Stimulated activated CD4-positive, alpha-beta T cell treated with anti-CD3 and anti-CD28 coated beads, Interleukin-2, amount 100 ng/mL, for 48 hours (primary cell): ENCODE data around the gene BPGM.

ENCODE experiments used
- DNase-seq, 2 donors: peaks; one replicate each; pipeline ENCODE4 v3.0.0-alpha.2; 2020

Gene BPGM

DNA sequence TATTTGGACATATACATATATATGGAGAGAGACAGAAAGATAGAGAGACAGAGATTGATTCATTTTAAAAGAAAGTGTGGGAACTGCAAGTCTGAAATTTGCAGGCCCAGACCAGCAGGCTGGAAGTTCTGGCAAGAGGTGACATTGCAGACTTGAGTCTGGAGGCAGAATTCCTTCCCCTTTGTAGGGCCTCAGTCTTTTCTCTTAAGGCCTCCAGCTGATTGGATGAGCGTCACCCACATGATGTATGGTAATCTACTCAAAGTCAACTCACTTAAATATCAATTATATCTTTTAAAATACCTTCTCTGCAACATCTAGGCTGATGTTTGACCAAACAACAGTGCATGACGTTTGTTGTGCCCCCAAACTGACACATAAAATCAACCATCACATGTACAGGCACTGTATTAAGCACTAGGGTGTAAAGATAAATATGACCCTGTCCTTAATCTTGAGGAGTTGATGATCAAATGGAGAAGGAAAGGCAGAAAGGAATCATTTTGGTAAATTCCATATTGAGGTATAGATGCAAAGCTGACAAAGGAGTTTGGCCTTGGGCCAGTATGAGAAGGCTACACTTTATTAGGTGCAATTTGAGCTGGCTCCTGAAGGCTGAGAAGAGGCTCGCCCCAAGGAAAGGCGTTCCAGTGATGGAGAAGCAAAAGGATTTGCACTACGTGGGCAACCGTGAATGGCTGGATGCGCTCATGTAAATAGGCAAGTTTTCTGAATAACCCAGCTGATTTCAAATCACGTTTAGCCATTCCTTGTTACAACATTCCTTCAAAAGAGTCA lies 52.6 kb downstream of the BPGM start:
- DNase-seq, result no peak

DNA sequence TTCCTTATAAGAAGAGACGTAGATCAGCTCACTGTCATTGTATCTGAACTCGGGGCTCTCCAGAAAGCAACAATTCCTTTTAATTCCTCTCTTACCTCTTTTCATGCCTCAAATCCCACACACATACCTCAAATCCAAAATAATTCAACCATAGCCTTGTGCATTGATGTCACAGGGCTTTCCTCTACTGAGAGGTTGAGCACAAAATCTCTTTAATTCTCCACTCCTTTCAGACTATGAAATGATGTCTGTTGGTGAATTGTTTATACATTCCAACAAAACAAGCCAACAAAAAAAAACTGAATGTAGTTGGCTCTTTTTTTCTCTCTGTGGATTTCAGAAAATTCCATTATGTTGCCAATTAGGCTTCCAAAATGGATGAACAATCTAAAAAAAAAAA lies 53.2 kb downstream of the BPGM start:
- no peak for DNase-seq

DNA sequence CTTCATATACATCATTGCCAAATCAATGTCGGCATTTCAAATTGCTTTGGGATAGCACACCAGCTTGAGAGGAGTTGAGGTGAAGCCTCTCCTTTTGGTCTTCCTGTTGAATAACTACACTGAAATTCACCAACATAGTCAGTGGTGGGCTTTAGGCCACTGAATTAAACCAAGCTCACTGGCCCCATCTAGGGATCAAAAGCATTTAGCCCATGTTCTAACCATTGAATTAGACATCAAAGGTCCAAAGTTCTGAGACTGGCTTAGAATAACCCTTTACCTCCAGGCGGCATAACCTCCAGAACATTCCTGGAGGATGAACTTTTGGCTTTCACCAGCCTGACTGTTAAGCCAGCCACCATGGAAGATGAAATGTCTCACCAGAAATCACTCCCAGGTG lies 54.6 kb downstream of the BPGM start:
- no peak for DNase-seq

DNA sequence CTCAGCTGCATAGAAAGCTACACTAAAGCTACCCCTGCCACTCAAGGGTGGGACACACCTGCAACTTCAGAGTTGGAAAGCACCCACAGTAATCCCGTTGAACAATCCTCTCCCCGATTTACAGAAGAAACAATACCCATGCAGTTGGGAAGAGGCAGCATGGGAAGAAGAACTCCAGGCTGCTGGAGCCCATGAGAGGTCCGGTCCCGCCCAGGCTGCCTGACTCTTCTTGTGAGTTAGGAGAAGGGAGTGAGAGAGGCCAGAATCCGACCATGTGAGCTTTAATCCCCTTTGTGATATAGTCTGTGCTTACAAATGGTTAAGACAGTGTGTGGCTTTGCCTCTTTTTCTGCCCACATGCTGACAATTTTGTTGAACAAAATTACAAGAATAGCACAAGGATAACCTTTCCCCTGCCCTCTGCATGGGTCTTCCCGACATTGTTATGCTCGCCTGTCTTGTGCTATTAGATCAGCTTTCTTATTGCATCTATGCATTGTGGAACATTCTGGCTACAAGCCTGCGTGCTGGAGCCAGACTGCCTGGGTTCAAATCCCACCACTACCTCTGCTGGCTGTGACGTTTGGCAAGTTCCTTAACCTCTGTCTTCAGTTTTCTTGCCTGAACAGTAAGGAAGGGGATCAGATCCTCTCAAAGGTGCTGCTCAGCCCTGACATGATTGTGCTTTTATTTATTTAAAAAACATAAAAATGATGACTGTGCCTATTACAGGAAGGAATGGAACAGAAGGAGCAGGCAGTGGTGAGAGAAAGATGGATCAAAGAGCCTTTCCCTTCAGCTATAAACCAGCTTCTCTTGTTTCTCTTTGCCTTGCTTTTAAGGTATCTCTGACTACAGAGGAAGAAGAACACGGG lies 56.0 kb downstream of the BPGM start:
- no peak for DNase-seq

DNA sequence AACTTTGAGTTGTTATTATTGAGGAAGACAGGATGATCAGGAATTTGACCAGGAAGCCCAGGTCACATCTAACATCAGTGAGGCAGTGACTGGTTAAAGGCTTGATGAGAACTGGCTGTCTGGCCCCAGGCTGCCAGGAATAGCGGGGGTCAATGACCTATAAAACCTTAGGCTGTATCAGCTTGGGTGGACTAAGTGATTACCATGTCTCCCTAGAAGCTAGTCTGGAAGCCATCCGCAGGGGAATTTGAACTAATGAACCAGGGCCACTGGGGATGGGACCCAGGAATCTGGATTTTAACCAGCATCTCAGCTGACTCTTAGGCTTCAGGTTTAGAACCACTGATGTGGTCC lies 56.6 kb downstream of the BPGM start:
- DNase-seq, result no peak

DNA sequence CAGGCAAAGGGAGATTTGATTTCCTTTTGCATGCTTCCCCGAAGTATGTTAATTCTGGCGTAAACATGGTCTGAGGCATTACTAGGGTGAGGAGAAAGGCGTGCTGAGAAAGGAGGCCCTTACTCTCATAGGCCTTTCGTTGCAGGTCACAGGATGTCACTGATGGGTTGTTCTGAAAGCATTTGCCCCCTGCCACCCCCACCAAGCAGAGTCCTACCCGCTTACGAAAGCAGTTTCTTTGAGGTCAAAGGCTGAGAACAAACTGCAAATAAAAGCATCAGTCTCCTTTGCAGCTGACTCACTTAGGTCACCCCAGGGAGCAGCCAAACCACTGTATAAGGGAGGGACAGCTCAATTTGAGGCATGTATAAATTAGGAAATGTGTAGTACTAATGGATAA lies 57.1 kb downstream of the BPGM start:
- DNase-seq, result no peak

DNA sequence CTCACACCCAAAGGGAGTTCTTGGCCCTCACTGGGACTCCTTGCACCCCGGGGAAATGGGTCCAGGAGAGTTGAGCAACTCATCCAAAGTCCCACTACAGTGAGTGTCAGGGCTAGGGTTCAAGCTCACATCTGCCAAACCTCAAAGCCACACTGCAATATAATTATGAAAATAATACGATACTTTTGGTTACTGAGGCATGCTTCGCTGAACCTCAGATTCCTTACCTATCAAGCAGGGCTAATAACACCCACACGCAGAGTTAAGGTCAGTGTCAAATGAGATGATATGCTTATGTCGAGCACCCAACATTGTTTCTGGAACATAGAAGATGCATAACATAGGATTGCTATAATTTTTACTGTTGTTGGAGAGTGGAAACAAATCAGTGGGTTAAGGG lies 58.2 kb downstream of the BPGM start:
- no peak for DNase-seq

DNA sequence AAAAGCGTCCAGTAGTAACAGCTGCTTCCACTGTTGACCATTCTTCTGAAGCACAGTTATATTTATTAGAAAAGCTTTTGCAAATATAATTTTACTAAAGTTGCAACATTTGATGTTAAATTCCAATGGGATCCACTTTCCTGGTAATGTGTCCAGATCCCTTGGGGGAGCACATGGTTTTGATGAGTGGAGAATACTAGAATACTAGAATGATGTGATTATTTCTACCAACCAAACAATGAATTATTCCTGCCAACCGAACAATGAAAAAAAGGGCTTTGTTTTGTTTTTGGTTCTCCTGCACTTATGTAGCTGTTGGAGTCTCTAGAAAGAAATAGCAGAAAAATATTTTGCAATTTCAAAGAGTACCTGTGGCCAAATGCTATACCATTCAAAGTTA lies 59.1 kb downstream of the BPGM start:
- no peak for DNase-seq

DNA sequence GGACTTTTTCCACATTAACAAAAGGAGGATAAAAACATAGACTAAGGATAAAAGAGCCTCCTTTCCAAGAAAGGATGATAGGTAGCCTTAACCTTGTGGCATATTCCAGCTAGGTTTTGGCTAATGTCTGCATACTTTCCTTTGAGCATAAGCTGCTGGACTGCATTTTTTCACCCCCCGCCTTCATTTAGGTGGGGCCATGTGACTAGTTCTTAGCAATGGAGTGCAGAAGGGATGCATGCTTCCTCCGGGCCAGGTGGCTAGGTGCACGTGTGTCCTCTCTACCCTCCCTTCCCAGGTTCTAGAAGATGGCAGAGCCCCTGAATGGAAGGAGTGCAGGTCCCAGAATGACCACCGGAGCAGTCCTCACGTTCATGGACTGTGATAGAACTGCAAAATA lies 59.8 kb downstream of the BPGM start:
- no peak for DNase-seq

DNA sequence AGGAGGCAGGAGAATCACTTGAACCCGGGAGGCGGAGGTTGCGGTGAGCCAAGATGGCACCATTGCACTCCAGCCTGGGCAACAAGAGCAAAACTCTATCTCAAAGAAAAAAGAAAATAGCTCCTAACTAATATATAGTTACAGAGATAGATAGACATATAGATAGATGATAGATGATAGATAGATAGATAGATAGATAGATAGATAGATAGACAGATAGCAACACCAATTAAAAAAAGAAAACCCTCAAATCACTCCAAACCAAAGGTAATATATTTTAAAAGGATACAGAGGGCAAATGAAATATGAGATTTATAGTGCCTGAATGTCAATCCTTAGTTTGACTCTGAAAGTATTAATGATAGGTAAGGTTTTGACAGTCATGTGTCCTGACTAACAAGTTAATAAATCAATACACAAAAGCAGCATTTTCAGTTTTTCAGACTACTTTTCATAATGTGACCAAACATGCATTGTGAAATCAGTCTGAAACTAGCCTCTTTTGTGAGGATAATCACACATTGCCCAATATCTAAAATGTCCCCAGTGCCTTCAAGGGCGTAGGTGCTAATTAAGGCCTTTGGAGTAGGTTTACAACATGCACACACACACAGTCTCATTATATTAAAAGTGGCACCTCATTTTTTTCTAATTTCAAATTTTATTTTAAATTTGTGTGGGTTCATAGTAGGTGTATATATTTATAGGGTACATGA lies 61.2 kb downstream of the BPGM start:
- DNase-seq, result no peak

DNA sequence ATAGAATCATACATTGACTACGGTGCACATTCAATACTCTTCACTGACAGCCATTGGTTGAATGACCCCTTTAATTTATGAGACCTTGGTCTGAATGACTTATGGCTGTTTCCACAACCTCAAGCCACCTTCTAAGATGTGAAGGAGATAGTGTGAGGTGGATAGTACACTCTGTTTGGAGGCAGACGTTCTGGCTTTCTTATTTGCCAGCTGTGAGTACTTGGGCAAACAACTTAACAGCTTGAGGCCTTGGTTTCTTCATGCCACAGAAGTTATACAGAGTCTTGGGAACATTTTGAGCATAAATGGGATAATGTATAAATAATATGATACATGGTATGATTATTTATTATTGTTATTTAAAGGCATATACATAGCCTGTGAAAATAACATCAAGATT lies 62.0 kb downstream of the BPGM start:
- DNase-seq, result no peak

DNA sequence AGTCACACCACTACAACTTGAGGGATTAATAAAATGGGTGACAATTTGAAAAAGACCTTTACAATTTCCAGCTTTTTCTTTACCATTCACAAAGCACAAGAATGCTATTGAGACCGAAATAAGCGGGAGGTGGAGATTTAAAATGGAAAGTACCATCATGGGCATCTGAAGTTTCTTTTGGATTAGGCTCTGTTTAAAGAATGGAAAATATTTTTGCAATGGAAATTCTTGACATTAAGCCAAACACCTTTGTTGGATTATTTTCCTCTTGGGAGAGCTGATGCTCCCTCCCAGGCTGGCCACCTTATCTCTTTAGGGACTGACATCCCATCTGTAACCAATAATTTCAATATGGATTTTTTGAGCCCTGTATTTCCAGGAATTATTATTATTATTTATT lies 62.5 kb downstream of the BPGM start:
- DNase-seq, result no peak

DNA sequence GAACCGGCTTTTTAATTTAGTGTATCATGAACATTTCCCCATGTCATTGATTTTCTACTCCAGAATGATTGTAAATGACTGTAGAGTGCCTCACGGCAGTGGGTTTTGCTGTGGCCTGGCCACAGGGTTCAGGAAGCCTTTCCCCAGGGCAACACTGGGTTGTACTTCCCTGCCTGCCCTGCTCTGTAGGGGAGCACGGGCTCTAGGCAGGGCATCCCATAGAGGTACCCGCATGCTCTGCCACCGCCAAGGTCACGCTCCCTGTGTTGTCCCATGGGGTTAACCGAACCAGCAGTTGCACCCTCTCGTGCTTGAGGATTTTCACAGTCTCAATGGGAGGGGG lies 63.8 kb downstream of the BPGM start:
- DNase-seq, result peak in 1 of 2 donors; percentile 13

DNA sequence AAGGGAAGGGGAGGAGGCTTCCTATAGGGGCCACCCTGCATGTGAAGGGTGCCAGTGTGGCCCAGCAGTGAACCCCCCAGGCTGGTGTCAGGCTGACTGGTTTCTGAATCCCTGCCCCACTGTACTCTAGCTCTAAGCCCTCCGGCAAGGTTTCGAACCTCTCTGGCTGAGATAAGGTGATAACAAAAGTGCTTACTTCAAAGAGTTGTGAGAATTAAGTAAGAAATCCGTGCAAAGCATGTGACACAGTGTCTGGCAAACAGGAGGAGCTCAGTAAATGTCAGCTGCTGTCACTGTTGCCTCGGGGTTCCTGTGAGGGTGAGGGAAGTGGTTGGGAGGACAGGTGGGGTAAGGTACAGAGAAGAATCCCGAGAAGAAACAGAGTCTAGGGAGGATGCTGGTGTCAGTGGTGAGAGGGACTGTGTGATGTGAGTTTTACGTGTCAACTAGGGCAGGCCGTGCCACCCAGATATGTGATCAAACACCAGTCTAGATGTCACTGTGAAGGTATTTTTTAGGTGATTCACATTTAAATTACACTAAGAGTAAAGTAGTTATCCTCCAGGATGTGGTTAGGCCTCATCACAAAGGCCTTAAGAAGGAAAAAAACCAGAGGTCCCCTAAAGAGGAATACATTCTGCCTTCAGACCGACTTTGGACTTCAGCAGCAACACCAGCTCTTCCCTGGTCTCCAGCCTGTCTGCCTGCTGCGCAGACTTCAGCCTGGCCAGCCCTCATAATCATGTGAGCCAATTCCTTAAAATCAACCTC lies 64.4 kb downstream of the BPGM start:
- DNase-seq, result peak; percentile 30 to 34

DNA sequence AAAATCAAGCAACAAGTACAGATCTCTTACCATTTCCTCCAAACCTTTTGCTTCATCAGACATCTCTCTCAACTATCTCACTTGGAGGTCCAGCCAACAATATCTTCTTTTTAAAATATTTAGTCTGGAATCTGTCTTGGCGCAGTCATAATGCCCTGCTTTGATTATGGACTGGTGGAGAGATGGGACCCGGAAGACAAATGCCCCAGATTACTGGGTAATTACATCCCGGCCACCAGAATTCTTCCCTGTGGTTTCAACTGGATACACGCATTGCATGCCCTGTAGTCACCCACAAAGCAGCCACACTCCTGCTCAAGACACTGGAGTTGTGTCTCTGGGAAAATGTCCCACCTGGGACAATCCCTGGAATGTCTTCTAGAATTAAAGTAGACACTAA lies 65.5 kb downstream of the BPGM start:
- no peak for DNase-seq

DNA sequence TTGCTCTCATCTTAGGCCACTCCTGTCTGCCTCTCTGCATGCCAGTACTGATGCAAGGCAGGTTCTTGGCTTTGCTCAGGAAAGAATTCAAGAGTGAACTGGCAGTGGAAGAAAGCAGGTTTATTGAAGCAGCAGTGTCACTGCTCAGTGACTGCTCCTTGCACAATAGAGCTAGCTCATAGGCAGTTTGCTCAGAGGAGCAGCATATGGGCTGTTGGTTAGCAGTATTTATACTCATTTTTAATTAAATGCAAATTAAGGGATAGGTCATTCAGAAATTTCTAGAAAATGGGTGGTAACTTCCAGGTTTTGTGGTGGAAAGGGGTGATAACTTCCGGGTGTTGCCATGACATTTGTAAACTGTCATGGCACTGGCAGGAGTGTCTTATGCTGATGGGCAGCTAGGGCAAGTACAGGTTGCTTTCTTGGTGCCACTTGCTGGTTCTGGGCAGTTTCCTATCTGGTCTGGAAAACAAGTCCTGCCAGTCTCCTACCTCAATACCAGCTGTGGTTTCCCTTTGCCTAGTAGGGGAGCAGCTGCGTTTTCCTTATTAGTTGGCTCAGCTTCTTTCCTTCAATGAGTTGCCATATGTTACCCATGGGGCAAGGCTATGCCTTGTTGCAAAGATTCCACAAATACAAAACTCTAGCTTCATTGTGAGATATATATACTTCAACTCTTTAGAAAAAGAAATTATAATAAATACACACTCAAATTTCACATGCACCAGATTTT lies 68.0 kb downstream of the BPGM start:
- no peak for DNase-seq

DNA sequence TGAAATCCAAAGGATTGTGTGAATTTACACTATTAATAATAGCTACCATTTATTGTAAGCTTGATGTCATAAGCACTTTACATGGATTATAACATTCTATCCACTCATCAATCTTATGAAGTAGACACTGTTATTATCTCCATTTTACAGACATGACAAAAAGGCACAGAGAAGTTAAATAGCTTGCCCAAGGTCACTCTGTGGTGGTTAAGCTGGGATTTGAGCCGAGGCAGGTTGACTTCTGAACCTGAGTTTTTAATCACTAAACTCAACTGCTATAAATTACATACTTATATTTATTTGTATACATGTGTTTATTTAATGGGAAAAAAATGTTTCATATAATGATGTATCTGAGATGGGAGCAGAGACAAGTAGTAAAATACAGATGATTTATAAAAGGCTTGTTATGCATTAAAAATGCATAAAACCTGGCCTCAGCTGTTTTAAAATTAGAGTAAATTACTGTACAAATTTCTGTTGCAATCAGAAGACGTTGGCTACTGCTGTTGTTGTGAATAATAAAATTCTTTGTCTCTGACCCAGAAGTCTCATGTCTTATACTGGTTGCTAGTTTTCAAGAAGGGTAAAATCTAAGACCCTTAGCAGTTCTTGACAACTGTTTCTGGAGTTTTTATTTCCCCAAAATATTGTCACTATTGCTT lies 71.7 kb downstream of the BPGM start:
- DNase-seq, result no peak

DNA sequence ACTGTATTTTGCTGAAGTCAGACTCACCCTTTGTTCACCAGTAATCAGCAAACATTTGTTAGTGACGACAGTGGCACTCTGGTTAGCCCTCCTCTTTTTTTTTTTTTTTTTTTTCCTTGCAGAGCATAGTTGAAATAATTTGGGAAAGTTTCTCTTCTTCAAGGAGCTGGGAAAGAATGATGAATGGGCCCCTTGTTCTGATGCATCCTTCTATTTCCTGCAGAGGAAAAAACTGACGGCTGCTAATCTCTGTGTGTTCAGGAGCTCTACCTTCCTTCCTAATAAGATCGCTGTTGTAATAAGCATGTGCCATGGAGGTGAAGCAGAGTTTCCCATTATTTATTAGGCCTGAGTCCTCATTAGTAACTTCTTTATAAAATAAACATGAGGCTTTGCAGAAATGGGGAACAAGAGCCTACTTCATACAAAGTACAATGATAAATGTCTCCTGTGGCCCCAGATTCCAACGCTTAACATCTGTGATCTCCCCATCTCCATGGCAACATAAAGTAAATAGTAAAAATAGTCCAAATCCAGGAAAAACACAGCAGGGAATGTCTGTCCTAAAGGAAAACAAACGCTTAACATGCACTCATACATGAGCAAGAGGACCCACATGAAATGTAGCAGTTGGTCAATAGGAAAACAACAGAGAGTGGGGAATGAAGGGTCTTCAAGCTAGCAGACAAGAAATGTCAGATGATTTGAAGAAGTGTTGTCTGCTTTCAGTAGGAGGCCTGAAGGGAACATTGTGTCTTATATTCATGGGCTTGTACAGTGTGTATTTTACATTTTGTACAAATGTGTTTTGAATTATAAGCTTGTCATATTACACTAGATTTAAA lies 73.7 kb downstream of the BPGM start:
- DNase-seq, result no peak

DNA sequence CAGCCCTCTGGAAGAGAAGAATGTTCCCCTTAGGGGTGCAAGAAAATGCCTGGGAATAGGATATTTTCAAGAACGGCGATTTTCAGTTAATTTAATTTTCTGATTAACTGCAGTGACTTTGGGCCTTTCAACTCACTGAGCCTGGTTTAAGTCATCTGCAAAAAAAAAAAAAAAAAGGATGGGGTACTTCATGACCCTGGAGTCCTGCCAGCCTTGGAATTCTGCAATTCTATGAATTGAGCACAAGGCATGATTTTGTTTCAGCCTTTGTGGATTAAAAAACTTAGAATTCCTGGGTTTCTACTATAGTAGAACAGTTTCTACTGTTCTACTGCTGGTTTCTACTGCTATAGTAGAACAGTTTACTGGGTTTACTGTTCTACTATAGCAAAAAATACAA lies 74.5 kb downstream of the BPGM start:
- DNase-seq, result no peak

DNA sequence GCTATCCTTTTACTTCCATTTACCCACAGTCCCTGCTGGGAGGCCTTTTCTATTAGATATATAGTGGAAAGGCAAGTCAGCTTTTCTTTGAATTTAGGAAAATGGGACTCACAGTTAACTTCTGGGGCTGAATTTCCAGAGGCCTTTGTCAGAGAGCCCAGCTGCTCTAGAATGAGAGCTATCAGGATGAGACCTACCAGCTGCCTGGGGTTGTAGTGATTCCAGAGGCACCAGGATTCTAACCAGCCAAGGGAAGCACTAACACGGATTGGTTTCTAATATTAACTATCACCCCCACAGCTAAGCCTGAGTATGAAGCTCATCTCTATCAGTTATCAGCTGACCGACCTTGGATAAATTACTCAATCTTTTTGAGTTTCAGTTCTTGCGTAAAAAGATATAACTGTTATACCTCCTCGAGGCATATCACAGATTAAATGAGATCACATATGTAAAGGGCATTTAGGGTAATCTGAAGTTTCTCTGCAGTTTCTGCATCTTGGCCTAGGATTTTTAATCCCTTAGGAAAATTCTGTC lies 76.2 kb downstream of the BPGM start:
- no peak for DNase-seq

DNA sequence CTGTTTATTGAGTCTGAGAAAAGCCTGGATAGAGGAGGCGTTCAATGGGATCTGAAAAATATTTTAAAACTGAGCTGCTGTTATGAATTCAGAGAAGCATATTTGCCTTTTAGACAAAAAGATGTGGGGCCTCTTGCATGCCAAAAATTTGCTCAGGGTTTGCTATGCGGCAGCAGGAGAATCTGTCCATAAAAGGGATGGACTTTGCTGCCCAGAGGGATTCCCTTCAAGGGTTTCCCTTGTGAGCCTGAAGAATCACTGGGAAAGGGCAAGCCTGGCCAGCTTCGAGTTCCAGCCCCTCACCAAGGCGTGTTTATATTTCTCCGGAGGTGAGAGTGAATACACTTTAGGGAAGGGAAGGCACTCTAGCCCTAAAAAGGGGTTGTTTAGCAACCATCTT lies 77.2 kb downstream of the BPGM start:
- DNase-seq, result no peak
